ENCODE measurements around the gene SH3BP1.

SH3BP1 gene

GRCh38 chr22:37676736-37677492, 37.4 kb downstream of the SH3BP1 start:
- no peaks in the 10 kb centered on the region for H3K27me3 ChIP-seq (ENCODE audit: control insufficient read depth in 1 of 2, insufficient read depth in 2 of 2, low read length in 2 of 2)
- H3K4me1 ChIP-seq (ENCODE audit: insufficient read depth, low read length), result peaks cover 39% of the 10 kb centered on the region
- peak overlapping the region; percentile 97 for H3K9ac ChIP-seq (ENCODE audit: low read length)
- peak overlapping the region; percentile 94 to 98 for H3K4me3 ChIP-seq (ENCODE audit: low read depth in 1 of 2, low read length in 2 of 2)
- H3K27ac ChIP-seq (ENCODE audit: low read depth, low read length), result peak overlapping the region; percentile 99
- H3K9me3 ChIP-seq (ENCODE audit: low read length), result no peaks in the 10 kb centered on the region
- H3K36me3 ChIP-seq (ENCODE audit: insufficient read depth, low read length), result peaks cover 8% of the 10 kb centered on the region

DNA sequence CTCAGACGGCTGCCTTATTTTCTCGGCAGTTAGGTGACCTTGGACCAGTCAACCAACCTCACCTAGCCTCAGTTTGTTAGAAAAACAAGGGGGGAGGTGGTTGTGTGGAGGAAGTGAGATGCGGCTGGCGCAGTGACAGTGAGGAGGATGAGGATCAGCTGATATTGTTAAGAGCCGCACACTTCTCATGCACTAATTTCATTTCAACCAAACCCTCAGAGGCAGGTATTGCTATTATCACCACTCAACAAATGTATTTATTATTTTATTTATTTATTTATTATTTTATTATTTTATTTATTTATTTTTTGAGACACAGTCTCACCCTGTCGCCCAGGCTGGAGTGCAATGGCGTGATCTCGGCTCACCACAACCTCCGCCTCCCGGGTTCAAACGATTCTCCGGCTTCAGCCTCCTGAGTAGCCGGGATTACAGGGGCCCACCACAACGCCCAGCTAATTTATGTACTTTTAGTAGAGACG, 38.1 kb downstream of the SH3BP1 start:
- H3K27ac ChIP-seq (ENCODE audit: low read depth, low read length), result peak overlapping the region; percentile 99
- no peak overlapping the region for H3K9ac ChIP-seq (ENCODE audit: low read length)
- H3K36me3 ChIP-seq (ENCODE audit: insufficient read depth, low read length), result peaks cover 8% of the 10 kb centered on the region
- H3K4me3 ChIP-seq (ENCODE audit: low read depth in 1 of 2, low read length in 2 of 2), result peak overlapping the region; percentile 94 to 98
- no peaks in the 10 kb centered on the region for H3K9me3 ChIP-seq (ENCODE audit: low read length)
- peaks cover 39% of the 10 kb centered on the region for H3K4me1 ChIP-seq (ENCODE audit: insufficient read depth, low read length)
- no peaks in the 10 kb centered on the region for H3K27me3 ChIP-seq (ENCODE audit: control insufficient read depth in 1 of 2, insufficient read depth in 2 of 2, low read length in 2 of 2)

GRCh38 chr22:37678372-37678771, 38.9 kb downstream of the SH3BP1 start:
- peak overlapping the region; percentile 12 for H3K27ac ChIP-seq (ENCODE audit: low read depth, low read length)
- peaks cover 34% of the 10 kb centered on the region for H3K4me1 ChIP-seq (ENCODE audit: insufficient read depth, low read length)
- H3K9me3 ChIP-seq (ENCODE audit: low read length), result no peaks in the 10 kb centered on the region
- H3K27me3 ChIP-seq (ENCODE audit: control insufficient read depth in 1 of 2, insufficient read depth in 2 of 2, low read length in 2 of 2), result no peaks in the 10 kb centered on the region
- no peak overlapping the region for H3K9ac ChIP-seq (ENCODE audit: low read length)
- peaks cover 8% of the 10 kb centered on the region for H3K36me3 ChIP-seq (ENCODE audit: insufficient read depth, low read length)
- no peak overlapping the region for H3K4me3 ChIP-seq (ENCODE audit: low read depth in 1 of 2, low read length in 2 of 2)

DNA sequence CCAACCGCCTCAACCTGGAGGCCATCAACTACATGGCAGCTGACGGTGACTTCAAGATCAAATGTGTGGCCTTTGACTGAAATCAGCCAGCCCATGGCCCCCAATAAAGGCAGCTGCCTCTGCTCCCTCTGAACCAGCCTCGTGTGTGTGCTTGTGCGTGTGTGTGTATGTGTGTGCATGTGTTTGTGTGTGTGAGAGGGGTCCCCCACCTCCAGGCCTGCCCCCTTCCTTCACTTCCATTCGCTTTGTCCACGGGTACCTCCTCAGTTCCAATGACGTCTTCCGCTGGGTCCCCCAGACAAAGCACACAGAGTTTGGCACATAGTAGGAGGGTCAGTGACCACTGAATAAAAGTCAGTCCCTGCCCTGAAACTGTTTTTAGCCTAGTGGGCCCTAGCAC, 40.2 kb downstream of the SH3BP1 start:
- Histone ChIP-seq H3K27ac (ENCODE audit: low read depth, low read length) (no peak overlapping the region), H3K9me3 (ENCODE audit: low read length) (no peaks in the 10 kb centered on the region), H3K4me1 (ENCODE audit: insufficient read depth, low read length) (peaks cover 26% of the 10 kb centered on the region), H3K9ac (ENCODE audit: low read length) (no peak overlapping the region), H3K4me3 (ENCODE audit: low read depth in 1 of 2, low read length in 2 of 2) (no peak overlapping the region), H3K27me3 (ENCODE audit: control insufficient read depth in 1 of 2, insufficient read depth in 2 of 2, low read length in 2 of 2) (no peaks in the 10 kb centered on the region), H3K36me3 (ENCODE audit: insufficient read depth, low read length) (peaks cover 8% of the 10 kb centered on the region)

DNA sequence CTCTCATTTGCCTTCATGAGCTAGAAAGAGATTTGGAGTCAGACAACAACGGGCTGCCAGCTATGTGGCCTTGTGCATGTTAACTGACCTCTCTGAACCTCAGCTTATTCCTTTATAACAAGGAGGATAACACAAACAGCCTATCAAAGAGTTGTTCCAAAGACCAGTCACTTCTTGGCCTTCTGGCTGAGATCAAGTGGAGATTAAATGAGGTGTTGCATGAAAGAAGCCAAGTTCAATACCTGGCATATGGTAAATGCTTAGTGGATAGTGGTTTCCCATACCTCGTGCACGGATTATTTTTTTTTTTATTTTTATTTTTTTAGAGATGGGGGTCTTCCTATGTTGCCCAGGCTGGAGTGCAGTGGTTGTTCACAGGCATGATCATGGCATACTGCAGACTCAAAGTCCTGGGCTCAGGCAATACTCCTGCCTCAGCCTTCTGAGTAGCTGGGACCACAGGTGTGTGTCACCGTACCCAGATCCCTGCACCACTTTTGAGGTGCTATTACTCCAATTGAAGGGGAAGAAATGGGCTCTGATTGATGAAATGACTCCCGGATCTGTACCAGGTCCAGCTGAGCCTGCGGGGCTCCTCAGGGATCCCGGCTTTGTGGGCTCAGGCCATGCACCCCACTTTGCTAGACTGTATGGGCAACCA, 40.9 kb downstream of the SH3BP1 start:
- peaks cover 8% of the 10 kb centered on the region for H3K36me3 ChIP-seq (ENCODE audit: insufficient read depth, low read length)
- peaks cover 21% of the 10 kb centered on the region for H3K4me1 ChIP-seq (ENCODE audit: insufficient read depth, low read length)
- no peak overlapping the region for H3K4me3 ChIP-seq (ENCODE audit: low read depth in 1 of 2, low read length in 2 of 2)
- H3K9me3 ChIP-seq (ENCODE audit: low read length), result no peaks in the 10 kb centered on the region
- no peak overlapping the region for H3K27ac ChIP-seq (ENCODE audit: low read depth, low read length)
- H3K27me3 ChIP-seq (ENCODE audit: control insufficient read depth in 1 of 2, insufficient read depth in 2 of 2, low read length in 2 of 2), result no peaks in the 10 kb centered on the region
- H3K9ac ChIP-seq (ENCODE audit: low read length), result no peak overlapping the region

- peaks cover 8% of the 10 kb centered on the region for H3K36me3 ChIP-seq (ENCODE audit: insufficient read depth, low read length)
- H3K27ac ChIP-seq (ENCODE audit: low read depth, low read length), result peak overlapping the region; percentile 5
- no peak overlapping the region for H3K4me3 ChIP-seq (ENCODE audit: low read depth in 1 of 2, low read length in 2 of 2)
- no peaks in the 10 kb centered on the region for H3K9me3 ChIP-seq (ENCODE audit: low read length)
- no peak overlapping the region for H3K9ac ChIP-seq (ENCODE audit: low read length)
- H3K4me1 ChIP-seq (ENCODE audit: insufficient read depth, low read length), result peaks cover 21% of the 10 kb centered on the region
- no peaks in the 10 kb centered on the region for H3K27me3 ChIP-seq (ENCODE audit: control insufficient read depth in 1 of 2, insufficient read depth in 2 of 2, low read length in 2 of 2)
Measured at GRCh38 chr22:37681001-37681424, 41.5 kb downstream of the SH3BP1 start.

GRCh38 chr22:37681556-37682049, 42.1 kb downstream of the SH3BP1 start:
- no peak overlapping the region for H3K27ac ChIP-seq (ENCODE audit: low read depth, low read length)
- H3K36me3 ChIP-seq (ENCODE audit: insufficient read depth, low read length), result peaks cover 8% of the 10 kb centered on the region
- H3K9me3 ChIP-seq (ENCODE audit: low read length), result no peaks in the 10 kb centered on the region
- H3K9ac ChIP-seq (ENCODE audit: low read length), result no peak overlapping the region
- H3K27me3 ChIP-seq (ENCODE audit: control insufficient read depth in 1 of 2, insufficient read depth in 2 of 2, low read length in 2 of 2), result no peaks in the 10 kb centered on the region
- no peak overlapping the region for H3K4me3 ChIP-seq (ENCODE audit: low read depth in 1 of 2, low read length in 2 of 2)
- peaks cover 21% of the 10 kb centered on the region for H3K4me1 ChIP-seq (ENCODE audit: insufficient read depth, low read length)

- no peak overlapping the region for H3K27ac ChIP-seq (ENCODE audit: low read depth, low read length)
- no peak overlapping the region for H3K9ac ChIP-seq (ENCODE audit: low read length)
- no peaks in the 10 kb centered on the region for H3K9me3 ChIP-seq (ENCODE audit: low read length)
- H3K36me3 ChIP-seq (ENCODE audit: insufficient read depth, low read length), result peaks cover 13% of the 10 kb centered on the region
- peaks cover 13% of the 10 kb centered on the region for H3K4me1 ChIP-seq (ENCODE audit: insufficient read depth, low read length)
- H3K4me3 ChIP-seq (ENCODE audit: low read depth in 1 of 2, low read length in 2 of 2), result no peak overlapping the region
- no peaks in the 10 kb centered on the region for H3K27me3 ChIP-seq (ENCODE audit: control insufficient read depth in 1 of 2, insufficient read depth in 2 of 2, low read length in 2 of 2)
Measured at GRCh38 chr22:37684803-37685615, 45.5 kb downstream of the SH3BP1 start.

DNA sequence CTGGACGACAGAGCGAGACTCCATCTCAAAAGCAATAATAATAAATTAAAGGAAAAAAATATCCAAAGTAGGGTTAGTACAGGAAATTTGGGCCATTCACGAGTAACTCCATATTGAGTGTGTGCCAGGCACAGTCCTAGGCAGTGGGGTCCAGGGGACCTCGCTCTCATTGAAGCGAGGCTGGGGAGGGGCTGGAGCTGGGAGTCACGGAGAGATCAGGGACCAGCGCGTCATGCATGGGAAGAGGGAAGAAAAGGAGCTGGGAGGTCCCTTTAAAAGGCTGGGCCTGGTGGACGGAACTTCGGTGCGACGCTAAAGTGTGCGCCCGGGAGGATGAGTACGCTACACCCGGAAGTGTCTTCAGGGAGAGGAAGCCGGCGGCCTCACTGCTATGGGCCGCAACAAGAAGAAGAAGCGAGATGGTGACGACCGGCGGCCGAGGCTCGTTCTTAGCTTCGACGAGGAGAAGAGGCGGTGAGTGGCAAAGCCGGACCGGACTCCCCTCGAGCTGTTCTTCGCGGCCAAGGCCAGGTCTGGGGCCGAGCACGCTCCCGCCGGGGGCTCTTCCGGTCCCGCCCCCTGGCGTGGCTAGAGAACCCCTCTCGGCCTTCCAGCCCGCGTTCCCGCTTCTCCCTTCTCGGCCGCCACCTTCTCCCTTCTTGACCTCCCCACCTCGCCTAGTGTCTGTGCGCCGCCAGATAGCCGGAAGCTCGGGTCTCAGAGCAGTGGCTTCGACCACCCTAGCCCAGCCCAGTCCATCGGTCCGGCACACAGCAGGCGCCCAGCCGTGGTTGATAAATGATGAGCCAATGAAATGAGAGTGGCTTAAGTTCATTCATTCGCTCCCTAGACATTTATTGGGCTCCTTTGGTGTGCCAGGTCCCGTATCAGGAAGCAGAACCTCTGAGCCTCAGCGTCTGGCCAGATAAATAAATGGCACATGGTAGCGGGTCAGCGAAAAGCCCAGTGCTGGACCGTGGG, 46.8 kb downstream of the SH3BP1 start, which contains the start of gene NOL12:
TSS of gene NOL12 (plus strand) at position 342 of the 981 bp plus-strand sequence. CDS start at position 392, 50 bp downstream.
- H3K9me3 ChIP-seq (ENCODE audit: low read length), result no peaks in the 10 kb centered on the region
- peak within 1 kb of the TSS; percentile 90 to 100 for H3K4me3 ChIP-seq (ENCODE audit: low read depth in 1 of 2, low read length in 2 of 2)
- peaks cover 10% of the 10 kb centered on the region for H3K4me1 ChIP-seq (ENCODE audit: insufficient read depth, low read length)

GRCh38 chr22:37690407-37690806, 50.9 kb downstream of the SH3BP1 start:
- Histone ChIP-seq H3K9ac (ENCODE audit: low read length) (no peak overlapping the region), H3K4me3 (ENCODE audit: low read depth in 1 of 2, low read length in 2 of 2) (no peak overlapping the region), H3K9me3 (ENCODE audit: low read length) (no peaks in the 10 kb centered on the region), H3K27me3 (ENCODE audit: control insufficient read depth in 1 of 2, insufficient read depth in 2 of 2, low read length in 2 of 2) (no peaks in the 10 kb centered on the region), H3K27ac (ENCODE audit: low read depth, low read length) (no peak overlapping the region), H3K4me1 (ENCODE audit: insufficient read depth, low read length) (peaks cover 6% of the 10 kb centered on the region), H3K36me3 (ENCODE audit: insufficient read depth, low read length) (peaks cover 44% of the 10 kb centered on the region)

More for the DNA sequence above, 46.8 kb downstream of the SH3BP1 start, which contains the start of gene NOL12:
- Histone ChIP-seq H3K27me3 (ENCODE audit: control insufficient read depth in 1 of 2, insufficient read depth in 2 of 2, low read length in 2 of 2) (no peaks in the 10 kb centered on the region), H3K27ac (ENCODE audit: low read depth, low read length) (peak within 1 kb of the TSS; percentile 85), H3K9ac (ENCODE audit: low read length) (peak within 1 kb of the TSS; percentile 93), H3K36me3 (ENCODE audit: insufficient read depth, low read length) (peaks cover 22% of the 10 kb centered on the region)

Measured in muscle layer of colon (tissue), 2 donors.